GM10847 (cell line): ENCODE data around the gene HOXC9.

ENCODE experiments used
- POLR2A ChIP-seq: IDR thresholded peaks from 2 replicates; pipeline ENCODE4 v1.6.1; 2011; ENCODE audit not compliant: insufficient read length; ENCODE audit errors: extremely low read depth

Gene HOXC9

GRCh38 chr12:54038284-54038870, 38.4 kb downstream of the HOXC9 start:
- no peak for TF ChIP-seq POLR2A

- no peak for TF ChIP-seq POLR2A
These were observed 39.0 kb downstream of the HOXC9 start for GRCh38 chr12:54038871-54039414.

GRCh38 chr12:54039417-54040147, 39.6 kb downstream of the HOXC9 start:
- no peak for TF ChIP-seq POLR2A

- TF ChIP-seq POLR2A = no peak
These were observed 40.2 kb downstream of the HOXC9 start for GRCh38 chr12:54040148-54040494.

- TF ChIP-seq POLR2A = no peak
These were observed 40.7 kb downstream of the HOXC9 start for GRCh38 chr12:54040648-54041047.

- no peak for TF ChIP-seq POLR2A
These were observed 41.2 kb downstream of the HOXC9 start for GRCh38 chr12:54041097-54041690.

GRCh38 chr12:54042970-54043853, 43.3 kb downstream of the HOXC9 start:
- no peak for TF ChIP-seq POLR2A

- TF ChIP-seq POLR2A = no peak
These were observed 44.6 kb downstream of the HOXC9 start for GRCh38 chr12:54044425-54045103.

GRCh38 chr12:54045401-54045800, 45.4 kb downstream of the HOXC9 start:
- no peak for TF ChIP-seq POLR2A

GRCh38 chr12:54045868-54046521, 46.0 kb downstream of the HOXC9 start:
- TF ChIP-seq POLR2A = no peak

- no peak for TF ChIP-seq POLR2A
These were observed 46.8 kb downstream of the HOXC9 start for GRCh38 chr12:54046809-54047159.

- no peak for TF ChIP-seq POLR2A
These were observed 47.4 kb downstream of the HOXC9 start for GRCh38 chr12:54047160-54047963.

- no peak for TF ChIP-seq POLR2A
These were observed 48.0 kb downstream of the HOXC9 start for GRCh38 chr12:54047964-54048303.

- no peak for TF ChIP-seq POLR2A
These were observed 48.6 kb downstream of the HOXC9 start for GRCh38 chr12:54048406-54049093.

GRCh38 chr12:54049108-54049507, 49.1 kb downstream of the HOXC9 start:
- no peak for TF ChIP-seq POLR2A
